Uterus (tissue), 2 donors: ENCODE data around the gene PLPPR5.

Experiments used
- CTCF ChIP-seq, 4 experiments: fragments of 200-600 bp in 2 of 4; fragments of 450-650 bp in 2 of 4; sonication (generic) in 2 of 4; IDR thresholded peaks; one replicate each; pipeline ENCODE4 v1.5.1; 2016 to 2019; ENCODE audit warnings: antibody characterized with exemption in 4 of 4, mild to moderate bottlenecking in 2 of 4, moderate library complexity in 1 of 4
- POLR2A ChIP-seq, 2 donors: fragments of 450-650 bp; IDR thresholded peaks; one replicate each; pipeline ENCODE4 v1.6.1; 2016; ENCODE audit warnings: antibody characterized with exemption in 2 of 2, mild to moderate bottlenecking in 1 of 2, moderate library complexity in 1 of 2

DNA sequence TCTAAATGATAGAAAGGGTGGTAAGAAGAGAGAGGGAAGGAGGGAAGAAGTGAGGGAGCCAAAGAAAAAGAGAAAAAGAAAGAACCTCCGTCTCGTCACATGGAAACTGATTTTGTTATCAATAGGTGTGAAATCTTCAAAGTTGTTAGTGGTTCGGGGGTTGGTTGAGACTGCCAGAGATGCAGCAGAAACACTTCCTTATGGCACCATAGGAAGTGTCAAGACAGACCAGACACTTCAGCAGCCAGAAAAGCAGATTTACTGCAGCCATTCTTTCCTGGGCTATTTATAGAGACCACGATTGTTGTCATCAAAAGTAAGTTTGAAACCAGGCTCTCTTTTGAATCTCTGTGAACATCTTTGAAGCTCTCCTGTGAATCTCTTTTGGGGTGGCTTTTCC, 150.5 kb downstream of the PLPPR5 start:
- TF ChIP-seq CTCF (IDR thresholded peaks at IDR 0.05) (no peak), POLR2A (IDR thresholded peaks at IDR 0.05) (no peak)
